HepG2 (cell line): ENCODE results near the gene AQP10. TPM values are rescaled to one million over a fixed set of nuclear protein-coding genes. Genes with fewer than 3 reads are reported as not detected.
"Not testable (repeated sequence)": the region's sequence is repeated elsewhere in the genome, so short reads cannot be mapped to it uniquely, and the experiment has no call there.

Source experiments
- ATAC-seq: fragments of 200-7000 bp; cut with Tn5 transposase; 3 replicates; pipeline ENCODE4 v1.9.1; 2020; ENCODE audit warnings: mild to moderate bottlenecking, moderate library complexity
- BruUV-seq: library from RNA; stranded (reverse); fragments of 400-500 nt; replicated peaks from 2 replicates; lab custom pipeline; 2021; lab: Mats Ljungman, UMichigan
- CTCF ChIA-PET: fragments of 300-600 bp; formaldehyde crosslinking; extraction: SDS; loops from one replicate; lab custom pipeline; 2021; ENCODE audit warnings: low total read pairs, inconsistent platforms, low intra/inter-chr PET ratio; lab: Yijun Ruan, JAX
- POLR2A ChIA-PET: fragments of 350-600 bp; sonication (Branson Sonifier 250); formaldehyde crosslinking; loops from one replicate; lab custom pipeline; 2020; ENCODE audit warnings: antibody characterized with exemption, inconsistent platforms; lab: Yijun Ruan, JAX
- DNase-seq: peaks from one replicate; pipeline ENCODE4 v3.0.0-alpha.2; 2015; ENCODE audit warnings: low spot score
- FAIRE-seq: peaks from 3 replicates; lab custom pipeline; 2011; peaks lifted over from hg19 to GRCh38; lab: Jason Lieb, UNC
- H2AFZ ChIP-seq: one replicate; pipeline ENCODE4 v1.6.1; 2011; ENCODE audit warnings: low read length, inconsistent platforms
- H3K27ac ChIP-seq: fragments of 300-600 bp; 3 replicates; pipeline ENCODE4 v1.8.0; 2011; ENCODE audit warnings: mixed run types, mild to moderate bottlenecking, mixed read lengths, low read length, inconsistent platforms; ENCODE audit not compliant: insufficient read depth; ENCODE audit errors: extremely low read length
- H3K27me3 ChIP-seq, 2 experiments: fragments of 200-600 bp in 1 of 2; 2 replicates in 1 of 2; 3 replicates in 1 of 2; pipeline versions ENCODE4 v1.6.0 to v1.8.0; 2011; ENCODE audit warnings: low read length in 2 of 2, mild to moderate bottlenecking in 2 of 2, moderate library complexity in 2 of 2, inconsistent platforms in 1 of 2; ENCODE audit not compliant: insufficient read depth in 2 of 2, control insufficient read depth in 1 of 2
- H3K36me3 ChIP-seq, 2 experiments: fragments of 200-600 bp in 1 of 2; replicated peaks in 1 of 2; 2 replicates in 1 of 2; 3 replicates in 1 of 2; pipeline versions ENCODE4 v1.5.1 to v1.8.0; 2011; ENCODE audit warnings: low read length in 2 of 2, inconsistent platforms in 1 of 2; ENCODE audit not compliant: insufficient read depth in 2 of 2, control insufficient read depth in 1 of 2
- H3K4me1 ChIP-seq: 2 replicates; pipeline ENCODE4 v1.5.1; 2012; ENCODE audit warnings: low read length, inconsistent platforms; ENCODE audit not compliant: insufficient read depth
- H3K4me2 ChIP-seq: 2 replicates; pipeline ENCODE4 v1.6.0; 2011; ENCODE audit warnings: low read depth, low read length, inconsistent platforms
- H3K4me3 ChIP-seq, 3 experiments: fragments of 200-600 bp in 1 of 3; sonication (generic), shearing (Covaris generic) in 1 of 3; replicated peaks in 1 of 3; 2 replicates each; pipeline ENCODE4 v1.5.1; 2011 to 2016; ENCODE audit warnings: low read length in 3 of 3, inconsistent platforms in 2 of 3, low read depth in 2 of 3, mild to moderate bottlenecking in 2 of 3, control low read depth in 1 of 3, mixed read lengths in 1 of 3; ENCODE audit not compliant: insufficient read depth in 1 of 3
- H3K79me2 ChIP-seq: one replicate; pipeline ENCODE4 v1.6.1; 2011; ENCODE audit warnings: low read length, inconsistent platforms; ENCODE audit not compliant: insufficient read depth
- H3K9ac ChIP-seq: 2 replicates; pipeline ENCODE4 v1.6.0; 2011; ENCODE audit warnings: mild to moderate bottlenecking, low read depth, low read length, inconsistent platforms; ENCODE audit not compliant: insufficient read depth
- H3K9me3 ChIP-seq: 2 replicates; pipeline ENCODE4 v1.5.1; 2012; ENCODE audit warnings: mild to moderate bottlenecking, low read length
- H4K20me1 ChIP-seq: 2 replicates; pipeline ENCODE4 v1.6.0; 2011; ENCODE audit warnings: inconsistent platforms, mild to moderate bottlenecking, low read length, moderate library complexity; ENCODE audit not compliant: insufficient read depth
- ATRX ChIP-seq: sonication (generic); formaldehyde crosslinking; IDR thresholded peaks from 2 replicates; pipeline ENCODE4 v1.4.0; 2020; ENCODE audit warnings: missing genetic modification reagents, borderline replicate concordance
- HOXA5 ChIP-seq: sonication (generic); formaldehyde crosslinking; IDR thresholded peaks from 2 replicates; pipeline ENCODE4 v1.4.0; 2020; ENCODE audit warnings: missing genetic modification reagents
- MTF1 ChIP-seq: sonication (generic); formaldehyde crosslinking; IDR thresholded peaks from 2 replicates; pipeline ENCODE4 v1.5.0; 2020; ENCODE audit warnings: missing genetic modification reagents
- TOPORS ChIP-seq: sonication (generic); formaldehyde crosslinking; IDR thresholded peaks from 2 replicates; pipeline ENCODE4 v1.8.0; 2023; ENCODE audit warnings: mild to moderate bottlenecking, missing genetic modification reagents
- ZNF12 ChIP-seq: sonication (generic); formaldehyde crosslinking; IDR thresholded peaks from 2 replicates; pipeline ENCODE4 v1.5.0; 2020; ENCODE audit warnings: missing genetic modification reagents
- ZNF775 ChIP-seq: sonication (generic); formaldehyde crosslinking; IDR thresholded peaks from 2 replicates; pipeline ENCODE4 v1.4.0; 2020; ENCODE audit warnings: missing genetic modification reagents, mild to moderate bottlenecking, moderate library complexity, borderline replicate concordance
- ZNF839 ChIP-seq: sonication (generic); formaldehyde crosslinking; IDR thresholded peaks from 2 replicates; pipeline ENCODE4 v1.4.0; 2020; ENCODE audit warnings: missing genetic modification reagents, mild to moderate bottlenecking, borderline replicate concordance
- WGBS: methylation state at CpG from one replicate; pipeline ENCODE4 v1.1.6; 2017; ENCODE audit warnings: low lambda C conversion rate; 5-methylcytosine and 5-hydroxymethylcytosine counted together
- in situ Hi-C: cut with HindIII; loops from 2 replicates; pipeline ENCODE4 v1.10.0; 2017; ENCODE audit warnings: low pct_unique_long_range_greater_than_20kb; ENCODE audit not compliant: extremely low pct_ligation_motif_present
- intact Hi-C: fragments of 100-400 bp; cut with micrococcal nuclease; formaldehyde crosslinking; loops from one replicate; pipeline ENCODE4 v1.10.0; 2022; ENCODE audit not compliant: unreplicated experiment
- polyA plus RNA-seq, 8 experiments: library from polyadenylated mRNA; depleted of rRNA in 3 of 8; stranded (reverse) in 7 of 8; unstranded in 1 of 8; fragments of >200 nt; fragmentation: Illumina TruSeq in 4 of 8; extraction: Trizol in 4 of 8; gene quantifications; 2 replicates each; pipeline versions ENCODE4 v1.2.1 to v1.2.3, GENCODE V29; 2011 to 2016; ENCODE audit warnings: low read depth in 4 of 8, missing spikeins in 1 of 8, mixed read lengths in 1 of 8; ENCODE audit not compliant: insufficient read depth in 1 of 8
- total RNA-seq, 5 experiments: library from RNA; depleted of rRNA; stranded (reverse); fragments of >200 nt; fragmentation: Illumina TruSeq; extraction: Trizol; gene quantifications; 2 replicates each; pipeline ENCODE4 v1.2.3, GENCODE V29; 2016; ENCODE audit warnings: low read depth in 1 of 5
- TF ChIP-seq, protein P1 (sequence below), 2 experiments: IDR thresholded peaks; 2 replicates each; pipeline ENCODE4 v1.6.1; 2011 to 2012; ENCODE audit warnings: low read length in 2 of 2, borderline replicate concordance in 1 of 2, low read depth in 1 of 2, mild to moderate bottlenecking in 1 of 2, moderate library complexity in 1 of 2
- TF ChIP-seq, protein P2 (sequence below): sonication (generic); formaldehyde crosslinking; IDR thresholded peaks from 2 replicates; pipeline ENCODE4 v1.4.0; 2020; ENCODE audit warnings: missing genetic modification reagents
- TF ChIP-seq, protein P3 (sequence below): sonication (generic); formaldehyde crosslinking; IDR thresholded peaks from 2 replicates; pipeline ENCODE4 v1.5.1; 2020; ENCODE audit warnings: missing genetic modification reagents, mild to moderate bottlenecking, borderline replicate concordance

Gene AQP10
- total and polyA plus RNA-seq, 2 of the 13 experiments (the other 11 are each of a cell fraction or from before 2014, with no cell fraction given) = 0.30 TPM; not detected in 1

DNA sequence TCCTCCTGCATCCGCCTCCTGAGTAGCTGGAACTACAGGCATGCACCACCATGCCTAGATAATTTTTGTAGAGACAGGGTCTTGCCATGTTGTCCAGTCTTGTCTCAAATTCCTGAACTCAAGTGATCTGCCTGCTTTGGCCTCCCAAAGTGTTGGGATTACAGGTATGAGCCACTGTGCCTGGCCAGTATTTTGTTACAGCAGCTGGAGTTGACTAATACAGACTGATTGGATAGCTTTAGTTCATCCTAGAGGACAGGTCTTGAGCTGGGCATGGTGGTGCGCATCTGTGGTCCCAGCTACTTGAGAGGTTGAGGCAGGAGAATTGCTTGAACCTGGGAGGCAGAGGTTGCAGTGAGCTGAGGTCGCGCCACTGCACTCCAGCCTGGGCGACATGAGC lies 40.0 kb downstream of the AQP10 start:
- H4K20me1 ChIP-seq, H3K36me3 ChIP-seq, H3K9ac ChIP-seq, H3K27me3 ChIP-seq, CTCF ChIA-PET, H3K9me3 ChIP-seq, in situ Hi-C loops, FAIRE-seq, H2AFZ ChIP-seq, DNase-seq, BruUV-seq, H3K4me3 ChIP-seq, intact Hi-C loops, H3K4me2 ChIP-seq, H3K79me2 ChIP-seq, H3K27ac ChIP-seq, ATAC-seq: not testable (repeated sequence)
- peaks cover 15% of the 10 kb centered on the region for H3K4me1 ChIP-seq
- POLR2A ChIA-PET = interaction anchor here (1.4 kb wide), 1 partner anchor 26 kb away, joined by 3 read pairs; no protein-coding TSS in a partner anchor
- TF ChIP-seq ZNF12 (CRISPR knock-in tag) = peak; percentile 99
- WGBS = 82% methylated on average over 5 of the region's 5 CpGs

DNA sequence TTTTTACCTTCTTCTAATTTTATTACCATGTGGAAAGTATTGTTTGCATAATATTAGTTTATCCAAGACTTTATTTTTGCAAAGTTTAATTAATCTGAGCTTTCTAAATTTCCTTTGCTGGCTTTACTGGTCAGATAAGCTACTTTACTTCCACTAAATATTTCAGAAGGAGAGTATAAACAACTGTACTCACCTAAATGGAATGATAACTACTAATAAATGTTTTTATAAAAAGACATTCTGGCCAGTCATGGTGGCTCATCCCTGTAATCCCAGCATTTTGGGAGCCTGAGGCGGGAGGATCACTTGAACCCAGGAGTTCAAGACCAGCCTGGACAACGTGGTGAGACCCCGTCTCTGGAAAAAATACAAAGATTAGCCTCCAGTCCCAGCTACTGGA lies 40.5 kb downstream of the AQP10 start:
- H4K20me1 ChIP-seq = no peaks in the 10 kb centered on the region
- no peak overlapping the region for H2AFZ ChIP-seq
- BruUV-seq = no TSS peak
- ChIA-PET POLR2A (interaction anchor here (1.4 kb wide), 1 partner anchor 25 kb away, joined by 3 read pairs; no protein-coding TSS in a partner anchor), CTCF (no interaction called here)
- no peaks in the 10 kb centered on the region; a peak in 1 of 5 replicates for H3K27me3 ChIP-seq
- in situ Hi-C loops = no loop called here
- no peak overlapping the region for H3K4me3 ChIP-seq
- FAIRE-seq = no peak
- no peak for ATAC-seq
- peaks cover 12% of the 10 kb centered on the region for H3K4me1 ChIP-seq
- H3K36me3 ChIP-seq = no peaks in the 10 kb centered on the region
- H3K27ac ChIP-seq = no peak overlapping the region
- DNase-seq = no peak
- H3K9ac ChIP-seq = no peak overlapping the region
- H3K9me3 ChIP-seq = no peaks in the 10 kb centered on the region
- H3K4me2 ChIP-seq = no peak overlapping the region
- H3K79me2 ChIP-seq = no peaks in the 10 kb centered on the region
- 27% methylated on average over 3 of the region's 3 CpGs for WGBS
- intact Hi-C loops = no loop called here
- TF ChIP-seq ATRX (CRISPR knock-in tag) (no peak), MTF1 (CRISPR knock-in tag) (no peak), HOXA5 (CRISPR knock-in tag) (no peak), ZNF839 (CRISPR knock-in tag) (no peak), TOPORS (CRISPR knock-in tag) (no peak), ZNF775 (CRISPR knock-in tag) (no peak)
- TF ChIP-seq, protein P1, sequence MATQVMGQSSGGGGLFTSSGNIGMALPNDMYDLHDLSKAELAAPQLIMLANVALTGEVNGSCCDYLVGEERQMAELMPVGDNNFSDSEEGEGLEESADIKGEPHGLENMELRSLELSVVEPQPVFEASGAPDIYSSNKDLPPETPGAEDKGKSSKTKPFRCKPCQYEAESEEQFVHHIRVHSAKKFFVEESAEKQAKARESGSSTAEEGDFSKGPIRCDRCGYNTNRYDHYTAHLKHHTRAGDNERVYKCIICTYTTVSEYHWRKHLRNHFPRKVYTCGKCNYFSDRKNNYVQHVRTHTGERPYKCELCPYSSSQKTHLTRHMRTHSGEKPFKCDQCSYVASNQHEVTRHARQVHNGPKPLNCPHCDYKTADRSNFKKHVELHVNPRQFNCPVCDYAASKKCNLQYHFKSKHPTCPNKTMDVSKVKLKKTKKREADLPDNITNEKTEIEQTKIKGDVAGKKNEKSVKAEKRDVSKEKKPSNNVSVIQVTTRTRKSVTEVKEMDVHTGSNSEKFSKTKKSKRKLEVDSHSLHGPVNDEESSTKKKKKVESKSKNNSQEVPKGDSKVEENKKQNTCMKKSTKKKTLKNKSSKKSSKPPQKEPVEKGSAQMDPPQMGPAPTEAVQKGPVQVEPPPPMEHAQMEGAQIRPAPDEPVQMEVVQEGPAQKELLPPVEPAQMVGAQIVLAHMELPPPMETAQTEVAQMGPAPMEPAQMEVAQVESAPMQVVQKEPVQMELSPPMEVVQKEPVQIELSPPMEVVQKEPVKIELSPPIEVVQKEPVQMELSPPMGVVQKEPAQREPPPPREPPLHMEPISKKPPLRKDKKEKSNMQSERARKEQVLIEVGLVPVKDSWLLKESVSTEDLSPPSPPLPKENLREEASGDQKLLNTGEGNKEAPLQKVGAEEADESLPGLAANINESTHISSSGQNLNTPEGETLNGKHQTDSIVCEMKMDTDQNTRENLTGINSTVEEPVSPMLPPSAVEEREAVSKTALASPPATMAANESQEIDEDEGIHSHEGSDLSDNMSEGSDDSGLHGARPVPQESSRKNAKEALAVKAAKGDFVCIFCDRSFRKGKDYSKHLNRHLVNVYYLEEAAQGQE (IDR thresholded peaks at IDR 0.05; ENCODE audit: borderline replicate concordance in 1 of 2, low read depth in 1 of 2, low read length in 2 of 2) = no peak
- TF ChIP-seq, protein P2, sequence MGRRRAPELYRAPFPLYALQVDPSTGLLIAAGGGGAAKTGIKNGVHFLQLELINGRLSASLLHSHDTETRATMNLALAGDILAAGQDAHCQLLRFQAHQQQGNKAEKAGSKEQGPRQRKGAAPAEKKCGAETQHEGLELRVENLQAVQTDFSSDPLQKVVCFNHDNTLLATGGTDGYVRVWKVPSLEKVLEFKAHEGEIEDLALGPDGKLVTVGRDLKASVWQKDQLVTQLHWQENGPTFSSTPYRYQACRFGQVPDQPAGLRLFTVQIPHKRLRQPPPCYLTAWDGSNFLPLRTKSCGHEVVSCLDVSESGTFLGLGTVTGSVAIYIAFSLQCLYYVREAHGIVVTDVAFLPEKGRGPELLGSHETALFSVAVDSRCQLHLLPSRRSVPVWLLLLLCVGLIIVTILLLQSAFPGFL (CRISPR knock-in tag) = no peak
- TF ChIP-seq, protein P3, sequence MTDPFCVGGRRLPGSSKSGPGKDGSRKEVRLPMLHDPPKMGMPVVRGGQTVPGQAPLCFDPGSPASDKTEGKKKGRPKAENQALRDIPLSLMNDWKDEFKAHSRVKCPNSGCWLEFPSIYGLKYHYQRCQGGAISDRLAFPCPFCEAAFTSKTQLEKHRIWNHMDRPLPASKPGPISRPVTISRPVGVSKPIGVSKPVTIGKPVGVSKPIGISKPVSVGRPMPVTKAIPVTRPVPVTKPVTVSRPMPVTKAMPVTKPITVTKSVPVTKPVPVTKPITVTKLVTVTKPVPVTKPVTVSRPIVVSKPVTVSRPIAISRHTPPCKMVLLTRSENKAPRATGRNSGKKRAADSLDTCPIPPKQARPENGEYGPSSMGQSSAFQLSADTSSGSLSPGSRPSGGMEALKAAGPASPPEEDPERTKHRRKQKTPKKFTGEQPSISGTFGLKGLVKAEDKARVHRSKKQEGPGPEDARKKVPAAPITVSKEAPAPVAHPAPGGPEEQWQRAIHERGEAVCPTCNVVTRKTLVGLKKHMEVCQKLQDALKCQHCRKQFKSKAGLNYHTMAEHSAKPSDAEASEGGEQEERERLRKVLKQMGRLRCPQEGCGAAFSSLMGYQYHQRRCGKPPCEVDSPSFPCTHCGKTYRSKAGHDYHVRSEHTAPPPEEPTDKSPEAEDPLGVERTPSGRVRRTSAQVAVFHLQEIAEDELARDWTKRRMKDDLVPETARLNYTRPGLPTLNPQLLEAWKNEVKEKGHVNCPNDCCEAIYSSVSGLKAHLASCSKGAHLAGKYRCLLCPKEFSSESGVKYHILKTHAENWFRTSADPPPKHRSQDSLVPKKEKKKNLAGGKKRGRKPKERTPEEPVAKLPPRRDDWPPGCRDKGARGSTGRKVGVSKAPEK (CRISPR knock-in tag) = no peak
